IPS-11a (cell line): ENCODE results near the gene TWIST1.

Experiments
- H3K4me3 ChIP-seq: one replicate; pipeline ENCODE4 v1.5.1; 2013; ENCODE audit warnings: low read depth, low read length, control low read depth

Gene TWIST1

DNA sequence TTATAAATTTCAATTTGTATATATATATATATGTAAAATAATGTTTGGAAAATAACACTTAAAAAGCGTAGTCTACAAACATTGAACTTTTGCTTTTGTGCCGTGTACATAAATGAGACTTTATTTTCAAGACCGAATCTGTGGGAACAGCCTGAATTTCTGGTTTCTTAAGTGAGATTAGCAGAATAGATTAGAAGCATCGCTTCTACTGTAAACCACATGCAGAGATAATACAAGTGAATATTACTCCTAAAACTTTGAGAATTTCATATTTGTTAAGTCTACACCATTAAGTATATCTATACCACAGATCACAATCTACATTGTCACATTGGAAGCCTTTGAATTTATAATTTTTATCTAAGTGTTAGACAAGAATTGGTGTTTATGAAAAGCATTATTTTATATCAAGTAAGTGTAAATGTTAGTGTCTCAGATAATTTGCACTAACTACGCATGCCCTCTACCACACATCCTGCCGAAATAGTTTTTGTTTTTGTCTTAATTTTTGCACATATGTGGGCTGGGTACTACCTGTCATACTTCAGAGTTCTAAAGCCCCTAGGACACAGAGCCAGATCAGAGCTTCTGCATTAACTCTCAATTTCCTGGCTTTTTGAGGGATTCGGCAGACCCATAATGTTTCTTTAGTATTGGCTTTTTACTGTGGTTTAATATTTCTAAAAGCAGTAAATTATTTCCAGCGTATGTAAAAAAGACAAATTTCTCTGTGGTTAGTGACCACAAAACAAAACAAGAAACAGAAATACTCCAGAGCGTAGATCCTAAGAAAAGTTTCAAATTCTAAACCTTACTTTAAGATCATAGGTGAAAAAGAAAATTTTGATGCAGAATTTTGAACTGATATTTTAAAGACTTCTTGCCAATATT lies 20.0 kb downstream of the TWIST1 start:
- H3K4me3 ChIP-seq = no peak overlapping the region

DNA sequence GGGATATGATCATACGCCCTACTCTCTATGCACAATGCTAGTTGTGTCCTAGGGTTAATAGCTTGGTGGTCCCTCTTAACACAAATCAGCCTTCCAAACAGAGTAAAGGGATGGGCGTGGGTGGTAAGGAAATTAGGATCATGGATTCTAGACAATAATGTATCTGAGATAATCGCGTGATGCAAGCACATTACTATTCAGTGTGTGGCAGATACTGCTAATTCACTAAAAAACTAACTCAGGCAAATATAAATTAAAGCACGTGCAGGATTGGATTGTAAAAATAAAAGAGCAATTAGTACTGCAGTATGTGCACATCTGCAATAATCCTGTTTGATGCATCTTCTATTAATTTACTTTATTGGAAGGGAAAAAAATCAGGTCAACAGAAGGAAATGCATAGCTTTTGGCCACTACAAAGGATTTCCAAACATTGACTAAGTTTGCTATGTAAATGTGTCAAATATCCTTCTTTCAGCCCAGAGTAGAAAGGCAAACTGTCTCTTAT lies 22.0 kb downstream of the TWIST1 start:
- H3K4me3 ChIP-seq = no peak overlapping the region

DNA sequence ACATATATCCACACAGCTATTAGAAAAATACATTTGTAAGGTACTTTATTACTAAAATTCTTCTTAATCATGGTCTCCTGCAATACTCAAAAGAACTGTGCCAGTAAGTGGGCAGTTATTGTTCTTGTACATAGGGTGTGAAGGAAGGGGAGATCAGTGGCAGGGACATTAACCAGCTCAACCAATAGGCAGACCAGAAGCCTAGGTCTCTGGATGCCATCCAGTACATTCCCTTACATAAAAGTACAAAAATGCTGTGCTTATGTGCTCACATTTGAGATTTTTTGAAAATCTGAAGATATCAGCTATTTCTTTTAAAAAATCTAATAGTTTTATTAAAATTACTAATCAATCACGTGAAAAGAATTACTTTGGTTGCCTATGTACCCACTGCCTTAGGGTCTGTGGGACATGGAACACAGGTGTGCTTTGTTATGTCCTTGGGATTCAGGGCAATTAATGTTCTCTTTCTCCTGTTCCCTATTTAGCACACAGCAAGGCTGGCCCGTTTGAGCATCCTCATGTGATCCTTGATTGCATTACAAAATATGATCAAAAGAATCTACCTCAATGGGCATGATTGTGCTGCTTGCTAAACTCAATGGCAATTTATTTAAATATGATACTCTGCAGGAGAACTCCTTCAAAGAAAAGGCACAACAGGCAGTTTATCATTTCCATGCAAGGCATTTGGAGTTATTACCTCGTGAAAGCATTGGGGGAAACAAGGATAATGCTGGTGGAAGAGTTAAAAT lies 22.7 kb downstream of the TWIST1 start:
- H3K4me3 ChIP-seq = no peak overlapping the region

- H3K4me3 ChIP-seq = no peak overlapping the region
These were observed 23.3 kb downstream of the TWIST1 start for GRCh38 chr7:19094138-19094537.

- no peak overlapping the region for H3K4me3 ChIP-seq
These were observed 25.8 kb downstream of the TWIST1 start for GRCh38 chr7:19091550-19092200.

GRCh38 chr7:19090526-19090925 lies 26.9 kb downstream of the TWIST1 start:
- no peak overlapping the region for H3K4me3 ChIP-seq

- no peak overlapping the region for H3K4me3 ChIP-seq
These were observed 27.6 kb downstream of the TWIST1 start for GRCh38 chr7:19089797-19090196.

DNA sequence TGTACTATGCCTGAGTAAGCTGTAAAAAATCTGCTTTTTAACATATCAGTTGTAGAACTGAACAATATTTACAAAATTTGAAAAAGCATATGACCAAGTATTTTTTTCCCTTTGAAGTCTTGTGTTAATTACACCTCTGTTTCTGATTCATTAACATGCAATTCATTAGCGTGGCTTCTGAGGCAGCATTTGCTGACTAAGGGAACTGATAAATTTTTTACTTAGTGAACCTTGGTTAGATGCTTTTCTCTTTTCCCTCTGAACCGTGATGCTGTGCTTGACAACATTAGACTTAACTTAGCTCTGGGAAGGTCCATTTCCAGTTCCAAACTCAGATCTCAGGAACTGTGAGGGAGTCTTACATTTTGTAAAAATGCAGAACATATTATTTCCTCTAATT lies 28.1 kb downstream of the TWIST1 start:
- H3K4me3 ChIP-seq = no peak overlapping the region

GRCh38 chr7:19080093-19080492 lies 37.3 kb downstream of the TWIST1 start:
- no peak overlapping the region for H3K4me3 ChIP-seq

DNA sequence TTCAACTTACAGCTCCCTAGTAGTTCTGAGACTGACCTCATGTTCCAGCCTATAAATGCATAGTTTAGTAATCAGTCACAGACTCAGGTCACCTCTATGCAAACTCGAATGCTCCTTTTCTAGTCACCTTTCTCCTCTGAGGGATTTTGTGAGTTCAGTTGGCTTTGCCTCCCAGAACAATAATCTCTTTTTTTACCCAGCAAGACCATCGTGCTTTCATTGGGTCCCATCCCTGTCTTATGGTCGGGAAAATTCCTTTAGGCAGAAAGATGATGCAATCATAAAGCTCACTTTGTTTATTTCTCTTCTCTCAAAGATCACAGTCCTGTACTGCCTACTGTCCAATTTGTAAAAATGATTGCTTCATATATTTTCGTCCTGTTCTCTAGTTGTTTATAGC lies 38.4 kb downstream of the TWIST1 start:
- no peak overlapping the region for H3K4me3 ChIP-seq

GRCh38 chr7:19069842-19070241 lies 47.6 kb downstream of the TWIST1 start:
- no peak overlapping the region for H3K4me3 ChIP-seq

DNA sequence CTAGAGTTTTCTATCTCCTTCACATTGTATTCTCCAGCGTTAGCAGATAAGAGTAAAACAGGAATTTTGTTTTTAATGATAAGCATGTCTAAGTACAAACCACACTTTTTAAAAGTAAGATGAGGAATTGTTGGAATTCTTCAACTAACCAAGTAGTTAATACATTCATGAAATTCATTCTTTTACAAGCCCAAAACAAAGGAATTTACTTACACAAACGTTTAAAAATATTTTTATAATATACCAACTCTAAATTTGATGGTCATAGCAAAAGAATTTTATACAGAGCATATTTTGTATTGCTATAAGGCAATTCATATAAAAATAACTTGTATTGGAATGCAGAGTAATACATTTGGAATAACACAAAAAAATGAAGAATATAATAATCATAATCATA lies 51.3 kb downstream of the TWIST1 start:
- H3K4me3 ChIP-seq = no peak overlapping the region
